A549 (cell line): ENCODE data around the gene UBE2H. TPM values are rescaled to one million over a fixed set of nuclear protein-coding genes. Genes with fewer than 3 reads are reported as not detected.

Source experiments
- ATAC-seq, 2 experiments: fragments of 200-7000 bp in 1 of 2; fragments of >200 bp in 1 of 2; cut with Nextera tagmentation in 1 of 2; cut with Tn5 transposase in 1 of 2; 3 replicates each; pipeline versions ENCODE4 v1.8.0 to v1.9.1; 2018 to 2020; ENCODE audit warnings: mild to moderate bottlenecking in 1 of 2, moderate library complexity in 1 of 2
- CTCF ChIA-PET: fragments of 300-600 bp; sonication (Branson Sonifier 250); formaldehyde crosslinking; extraction: SDS; loops from one replicate; lab custom pipeline; 2021; ENCODE audit warnings: antibody characterized with exemption, inconsistent platforms; lab: Yijun Ruan, JAX
- POLR2A ChIA-PET: fragments of 350-600 bp; formaldehyde crosslinking; extraction: SDS; loops from one replicate; lab custom pipeline; 2021; ENCODE audit warnings: antibody characterized with exemption, inconsistent platforms; lab: Yijun Ruan, JAX
- DNase-seq, 2 experiments: peaks; one replicate each; pipeline versions ENCODE4 v3.0.0 to v3.0.0-alpha.2; 2011 to 2016; ENCODE audit warnings: low read depth in 1 of 2, low spot score in 1 of 2
- FAIRE-seq: peaks from 2 replicates; lab custom pipeline; 2011; peaks lifted over from hg19 to GRCh38; lab: Jason Lieb, UNC
- H3K27ac ChIP-seq, 2 experiments: fragments of >200 bp; sonication (Bioruptor Twin); formaldehyde crosslinking; 3 replicates each; pipeline ENCODE4 v1.5.1; 2016 to 2017
- H3K4me1 ChIP-seq: fragments of >200 bp; sonication (Bioruptor Twin); formaldehyde crosslinking; 3 replicates; pipeline ENCODE4 v1.6.1; 2016
- H3K4me2 ChIP-seq: fragments of >200 bp; sonication (Bioruptor Twin); formaldehyde crosslinking; 3 replicates; pipeline ENCODE4 v1.6.1; 2016
- H3K4me3 ChIP-seq: fragments of >200 bp; sonication (Bioruptor Twin); formaldehyde crosslinking; 3 replicates; pipeline ENCODE4 v1.5.1; 2016
- H3K9me3 ChIP-seq: fragments of >200 bp; sonication (Bioruptor Twin); formaldehyde crosslinking; 3 replicates; pipeline ENCODE4 v1.6.1; 2016
- BCL3 ChIP-seq: fragments of >200 bp; sonication (Bioruptor Twin); formaldehyde crosslinking; IDR thresholded peaks from 3 replicates; pipeline ENCODE4 v1.6.1; 2016
- BHLHE40 ChIP-seq: IDR thresholded peaks from 2 replicates; pipeline ENCODE4 v1.6.1; 2012; ENCODE audit warnings: low read depth, low read length, inconsistent platforms
- CBX8 ChIP-seq: fragments of 200-600 bp; sonication (generic); IDR thresholded peaks from 2 replicates; pipeline ENCODE4 v1.6.1; 2016
- CEBPB ChIP-seq, 2 experiments: fragments of >200 bp in 1 of 2; sonication (Bioruptor Twin) in 1 of 2; formaldehyde crosslinking in 1 of 2; IDR thresholded peaks; 2 replicates each; pipeline ENCODE4 v1.6.1; 2012 to 2016
- CHD2 ChIP-seq: fragments of 150-350 bp; IDR thresholded peaks from 2 replicates; pipeline ENCODE4 v1.6.1; 2014; ENCODE audit warnings: low read length; ENCODE audit not compliant: partially characterized antibody
- CHD4 ChIP-seq: fragments of 200-600 bp; sonication (generic); IDR thresholded peaks from 2 replicates; pipeline ENCODE4 v1.6.1; 2016; ENCODE audit warnings: antibody characterized with exemption, mild to moderate bottlenecking, borderline replicate concordance
- EHF ChIP-seq: fragments of 250-450 bp; sonication (Bioruptor Pico); IDR thresholded peaks from 2 replicates; pipeline ENCODE4 v1.5.0; 2020; ENCODE audit warnings: mild to moderate bottlenecking
- EHMT2 ChIP-seq: fragments of 200-600 bp; sonication (generic); IDR thresholded peaks from 2 replicates; pipeline ENCODE4 v1.6.1; 2016; ENCODE audit warnings: antibody characterized with exemption, low read depth, mild to moderate bottlenecking, moderate library complexity
- ELK1 ChIP-seq: fragments of 150-350 bp; IDR thresholded peaks from 2 replicates; pipeline ENCODE4 v1.6.1; 2014; ENCODE audit warnings: low read depth, mild to moderate bottlenecking, low read length
- EP300 ChIP-seq, 2 experiments: fragments of >200 bp; sonication (Bioruptor Twin); formaldehyde crosslinking; IDR thresholded peaks; 2 replicates in 1 of 2; 3 replicates in 1 of 2; pipeline ENCODE4 v1.6.1; 2016 to 2017
- FOSL2 ChIP-seq, 2 experiments: fragments of 450-650 bp in 1 of 2; fragments of >200 bp in 1 of 2; sonication (Bioruptor Twin) in 1 of 2; formaldehyde crosslinking; IDR thresholded peaks; 2 replicates each; pipeline versions ENCODE4 v1.5.0 to v1.6.1; 2016 to 2020; ENCODE audit warnings: mild to moderate bottlenecking in 1 of 2, moderate library complexity in 1 of 2
- HOXB5 ChIP-seq: fragments of 250-450 bp; sonication (Bioruptor Pico); IDR thresholded peaks from 2 replicates; pipeline ENCODE4 v1.5.0; 2020; ENCODE audit warnings: mild to moderate bottlenecking, moderate library complexity
- MYC ChIP-seq: IDR thresholded peaks from 2 replicates; pipeline ENCODE4 v1.6.1; 2012; ENCODE audit warnings: mild to moderate bottlenecking, inconsistent platforms, low read length, improper control_type of control experiment, borderline replicate concordance
- NFE2L2 ChIP-seq: fragments of 150-350 bp; conservative IDR thresholded peaks from 2 replicates; pipeline ENCODE4 v1.6.1; 2014; ENCODE audit warnings: low read length
- POLR2AphosphoS2 ChIP-seq: conservative IDR thresholded peaks from 2 replicates; pipeline ENCODE4 v1.6.1; 2012; ENCODE audit warnings: low read length, improper control_type of control experiment, inconsistent platforms
- RAD21 ChIP-seq, 2 experiments: fragments of >200 bp in 1 of 2; sonication (Bioruptor Twin) in 1 of 2; formaldehyde crosslinking in 1 of 2; IDR thresholded peaks in 1 of 2; conservative IDR thresholded peaks in 1 of 2; 2 replicates in 1 of 2; 3 replicates in 1 of 2; pipeline ENCODE4 v1.6.1; 2012 to 2018; ENCODE audit warnings: inconsistent platforms in 1 of 2
- SMC3 ChIP-seq: fragments of >200 bp; sonication (Bioruptor Twin); formaldehyde crosslinking; IDR thresholded peaks from 3 replicates; pipeline ENCODE4 v1.6.1; 2018; ENCODE audit warnings: inconsistent platforms
- ZFP36 ChIP-seq: fragments of 450-650 bp; IDR thresholded peaks from 2 replicates; pipeline ENCODE4 v1.6.1; 2014; ENCODE audit warnings: borderline replicate concordance; ENCODE audit not compliant: partially characterized antibody
- WGBS: methylation state at CpG from one replicate; pipeline ENCODE4 v1.1.6; 2017; ENCODE audit errors: missing lambda C conversion rate; 5-methylcytosine and 5-hydroxymethylcytosine counted together
- polyA plus RNA-seq, 4 experiments: library from polyadenylated mRNA; depleted of rRNA in 3 of 4; stranded (reverse); fragments of >200 nt; fragmentation: RNase III in 1 of 4; extraction: RNeasy Plus Mini Kit Qiagen cat#74134 plus additional on column Dnase treatment in 1 of 4; gene quantifications; 2 replicates in 3 of 4; 3 replicates in 1 of 4; pipeline ENCODE4 v1.2.3, GENCODE V29; 2011 to 2017
- TF ChIP-seq, protein P1 (sequence below): fragments of >200 bp; sonication (Bioruptor Twin); formaldehyde crosslinking; IDR thresholded peaks from 3 replicates; pipeline ENCODE4 v1.5.1; 2016
- TF ChIP-seq, protein P2 (sequence below): fragments of 250-450 bp; sonication (Bioruptor Pico); IDR thresholded peaks from 2 replicates; pipeline ENCODE4 v1.5.0; 2020; ENCODE audit warnings: low read depth, mild to moderate bottlenecking, moderate library complexity

Gene UBE2H
- polyA plus RNA-seq, 2 of the 4 experiments (the other 2 are of a cell fraction): 73.5 to 99.2 TPM

GRCh38 chr7:129829737-129830631 lies 122.8 kb downstream of the UBE2H start:
- H3K9me3 ChIP-seq: no peaks in the 10 kb centered on the region
- TF ChIP-seq MYC (no peak), EHF (CRISPR knock-in tag) (no peak), EHMT2 (no peak), ZFP36 (no peak), RAD21 (conservative IDR thresholded peaks at IDR 0.05 in 1 of 2, IDR thresholded peaks at IDR 0.05 in 1 of 2) (peak; percentile 76 to 77), ELK1 (no peak), CHD2 (no peak), BHLHE40 (no peak), NFE2L2 (no peak), CHD4 (no peak), EP300 (IDR thresholded peaks at IDR 0.05) (no peak), CEBPB (IDR thresholded peaks at IDR 0.05) (no peak), POLR2AphosphoS2 (0 out of 2 replicates have a peak, but pooled peaks have one; percentile 64), SMC3 (peak; percentile 78)
- TF ChIP-seq, protein P1, sequence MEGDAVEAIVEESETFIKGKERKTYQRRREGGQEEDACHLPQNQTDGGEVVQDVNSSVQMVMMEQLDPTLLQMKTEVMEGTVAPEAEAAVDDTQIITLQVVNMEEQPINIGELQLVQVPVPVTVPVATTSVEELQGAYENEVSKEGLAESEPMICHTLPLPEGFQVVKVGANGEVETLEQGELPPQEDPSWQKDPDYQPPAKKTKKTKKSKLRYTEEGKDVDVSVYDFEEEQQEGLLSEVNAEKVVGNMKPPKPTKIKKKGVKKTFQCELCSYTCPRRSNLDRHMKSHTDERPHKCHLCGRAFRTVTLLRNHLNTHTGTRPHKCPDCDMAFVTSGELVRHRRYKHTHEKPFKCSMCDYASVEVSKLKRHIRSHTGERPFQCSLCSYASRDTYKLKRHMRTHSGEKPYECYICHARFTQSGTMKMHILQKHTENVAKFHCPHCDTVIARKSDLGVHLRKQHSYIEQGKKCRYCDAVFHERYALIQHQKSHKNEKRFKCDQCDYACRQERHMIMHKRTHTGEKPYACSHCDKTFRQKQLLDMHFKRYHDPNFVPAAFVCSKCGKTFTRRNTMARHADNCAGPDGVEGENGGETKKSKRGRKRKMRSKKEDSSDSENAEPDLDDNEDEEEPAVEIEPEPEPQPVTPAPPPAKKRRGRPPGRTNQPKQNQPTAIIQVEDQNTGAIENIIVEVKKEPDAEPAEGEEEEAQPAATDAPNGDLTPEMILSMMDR: peak; percentile 84
- H3K4me1 ChIP-seq: peaks cover 51% of the 10 kb centered on the region
- DNase-seq: peak; percentile 58 to 83
- peak overlapping the region; percentile 80 for H3K4me2 ChIP-seq
- ChIA-PET CTCF (interaction anchor here (0.6 to 11.3 kb wide), 51 partner anchors 8 to 611 kb away, joined by 3 to 212 read pairs (median 4); no protein-coding TSS in a partner anchor), POLR2A (interaction anchor here (0.5 kb wide), 1 partner anchor 156 kb away, joined by 3 read pairs; no protein-coding TSS in a partner anchor)
- peak overlapping the region; percentile 21; the same call in 1 of the 3 replicates for H3K4me3 ChIP-seq
- FAIRE-seq: peak; percentile 74
- H3K27ac ChIP-seq: peak overlapping the region; percentile 84 to 88
- 11% methylated on average over 21 of the region's 22 CpGs for WGBS
- ATAC-seq: peak; percentile 6 to 19; a peak in 4 of 6 replicates

DNA sequence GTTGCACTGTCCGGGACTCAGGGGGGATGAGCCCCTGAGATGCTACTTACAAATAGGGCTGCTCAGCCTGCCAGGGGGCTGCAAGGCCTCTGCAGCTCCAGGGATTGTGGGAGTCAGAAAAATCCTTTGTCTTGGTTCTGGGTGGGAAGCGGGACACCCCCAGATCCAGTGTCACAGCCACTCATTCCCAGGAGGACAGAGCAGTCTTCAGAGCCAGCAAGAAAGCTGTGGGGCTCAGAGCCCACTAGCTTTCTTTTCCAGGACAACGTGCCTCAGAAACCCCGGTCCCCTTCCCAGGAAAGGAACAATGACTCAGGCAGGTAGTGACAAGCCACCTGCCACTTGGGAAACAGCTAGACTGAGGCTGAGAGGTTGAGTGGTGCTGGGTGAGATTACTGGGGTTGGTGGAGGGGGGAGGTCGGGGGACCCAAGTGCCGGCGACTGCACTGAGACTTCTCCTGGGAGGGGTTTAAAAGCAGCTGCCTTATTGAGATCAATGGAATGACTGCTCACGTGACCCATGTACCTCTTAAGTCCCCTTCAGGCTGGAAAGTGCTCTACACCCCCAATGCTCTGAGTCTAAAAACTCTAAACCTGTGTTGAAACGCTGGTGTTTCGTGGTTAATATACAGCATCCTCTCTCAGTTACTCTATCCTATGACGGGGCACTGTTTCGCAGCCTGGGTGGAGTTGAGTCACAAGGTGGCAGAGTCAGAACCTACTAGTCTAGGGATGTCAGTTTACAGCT lies 123.6 kb downstream of the UBE2H start:
- no peak for DNase-seq
- TF ChIP-seq FOSL2 (IDR thresholded peaks at IDR 0.05): no peak
- no peak for TF ChIP-seq FOSL2 (CRISPR knock-in tag; IDR thresholded peaks at IDR 0.05)
- no peak for TF ChIP-seq NFE2L2
- TF ChIP-seq RAD21 (conservative IDR thresholded peaks at IDR 0.05 in 1 of 2, IDR thresholded peaks at IDR 0.05 in 1 of 2): no peak
- no peak for TF ChIP-seq CBX8
- no peak for TF ChIP-seq CHD4
- TF ChIP-seq, protein P2, sequence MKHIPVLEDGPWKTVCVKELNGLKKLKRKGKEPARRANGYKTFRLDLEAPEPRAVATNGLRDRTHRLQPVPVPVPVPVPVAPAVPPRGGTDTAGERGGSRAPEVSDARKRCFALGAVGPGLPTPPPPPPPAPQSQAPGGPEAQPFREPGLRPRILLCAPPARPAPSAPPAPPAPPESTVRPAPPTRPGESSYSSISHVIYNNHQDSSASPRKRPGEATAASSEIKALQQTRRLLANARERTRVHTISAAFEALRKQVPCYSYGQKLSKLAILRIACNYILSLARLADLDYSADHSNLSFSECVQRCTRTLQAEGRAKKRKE (CRISPR knock-in tag): no peak
- no peak for TF ChIP-seq EHF (CRISPR knock-in tag)
- TF ChIP-seq HOXB5 (CRISPR knock-in tag): no peak
- no peak for TF ChIP-seq BCL3
- no peak for TF ChIP-seq POLR2AphosphoS2
- WGBS: 92% methylated on average over 11 of the region's 12 CpGs
- ATAC-seq: no peak
- CTCF ChIA-PET: interaction anchor here (0.6 to 11.3 kb wide), 34 partner anchors 9 to 611 kb away, joined by 3 to 212 read pairs (median 4); no protein-coding TSS in a partner anchor
- POLR2A ChIA-PET: no interaction called here
- H3K9me3 ChIP-seq: no peaks in the 10 kb centered on the region
- H3K27ac ChIP-seq: peak overlapping the region; percentile 84 to 88
- peaks cover 56% of the 10 kb centered on the region for H3K4me1 ChIP-seq
- peak overlapping the region; percentile 80; the same call in 2 of the 3 replicates for H3K4me2 ChIP-seq
- no peak overlapping the region for H3K4me3 ChIP-seq
- no peak for FAIRE-seq
